Prostate gland (tissue), 2 donors: ENCODE data around the gene USP47.

Experiments used
- POLR2A ChIP-seq: fragments of 450-650 bp; IDR thresholded peaks from one replicate; pipeline ENCODE4 v1.6.1; 2016; ENCODE audit warnings: antibody characterized with exemption, mild to moderate bottlenecking
- POLR2AphosphoS5 ChIP-seq: sonication (generic); formaldehyde crosslinking; IDR thresholded peaks from one replicate; pipeline ENCODE4 v1.6.1; 2017; ENCODE audit warnings: antibody characterized with exemption
- TF ChIP-seq, protein P1 (sequence below), 4 experiments: fragments of 200-600 bp in 2 of 4; fragments of 450-650 bp in 2 of 4; sonication (generic) in 2 of 4; IDR thresholded peaks; 1 replicate in 3 of 4; 2 replicates in 1 of 4; pipeline ENCODE4 v1.5.1; 2016 to 2019; ENCODE audit warnings: antibody characterized with exemption in 4 of 4, mild to moderate bottlenecking in 2 of 4, moderate library complexity in 2 of 4

DNA sequence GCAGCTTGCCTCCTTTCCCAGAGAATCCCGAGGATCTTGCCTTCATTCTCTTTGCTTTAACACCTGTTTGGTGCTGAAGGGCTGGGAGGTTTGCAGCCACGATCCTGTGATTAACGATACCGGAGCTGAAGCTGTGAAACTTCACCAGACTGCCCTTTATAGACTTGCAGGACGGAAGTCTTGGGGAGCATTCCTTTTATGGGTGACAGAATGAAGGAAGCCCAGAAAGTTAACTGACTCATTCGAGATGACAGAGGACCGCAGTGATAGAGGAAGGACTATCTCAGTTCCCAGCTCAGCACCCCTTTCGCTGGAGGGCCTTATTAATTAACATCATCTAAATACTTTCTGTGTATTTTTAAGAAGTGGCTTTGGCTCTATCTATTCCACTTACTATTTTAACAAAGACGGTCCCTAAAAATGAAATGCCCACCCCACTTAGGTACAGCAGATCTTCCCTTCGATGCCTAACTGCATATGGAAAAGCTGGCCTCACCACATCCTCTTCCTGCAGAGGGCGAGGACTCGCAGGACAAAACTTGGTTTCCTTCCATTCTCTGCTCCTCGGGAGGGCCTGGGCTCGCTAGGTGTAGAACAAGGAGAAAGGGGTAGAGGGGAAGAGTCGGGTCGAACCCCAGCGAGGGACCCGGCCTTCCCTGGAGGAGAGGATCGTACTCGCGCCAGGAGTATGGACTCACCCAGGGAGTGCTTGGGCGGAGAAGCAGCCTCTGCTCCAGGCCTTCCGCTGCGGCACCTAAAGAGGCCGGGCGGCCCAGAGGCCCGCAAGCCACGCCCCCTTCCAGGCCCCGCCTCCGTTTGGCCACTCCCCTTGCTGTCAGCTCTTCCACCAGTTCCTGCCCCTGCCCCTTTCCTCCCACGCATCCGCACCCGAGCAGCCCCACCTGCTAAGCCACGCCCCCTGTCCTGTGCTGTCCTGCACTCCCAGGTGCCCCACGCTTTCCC, 30.7 kb upstream of the USP47 start:
- TF ChIP-seq, protein P1, sequence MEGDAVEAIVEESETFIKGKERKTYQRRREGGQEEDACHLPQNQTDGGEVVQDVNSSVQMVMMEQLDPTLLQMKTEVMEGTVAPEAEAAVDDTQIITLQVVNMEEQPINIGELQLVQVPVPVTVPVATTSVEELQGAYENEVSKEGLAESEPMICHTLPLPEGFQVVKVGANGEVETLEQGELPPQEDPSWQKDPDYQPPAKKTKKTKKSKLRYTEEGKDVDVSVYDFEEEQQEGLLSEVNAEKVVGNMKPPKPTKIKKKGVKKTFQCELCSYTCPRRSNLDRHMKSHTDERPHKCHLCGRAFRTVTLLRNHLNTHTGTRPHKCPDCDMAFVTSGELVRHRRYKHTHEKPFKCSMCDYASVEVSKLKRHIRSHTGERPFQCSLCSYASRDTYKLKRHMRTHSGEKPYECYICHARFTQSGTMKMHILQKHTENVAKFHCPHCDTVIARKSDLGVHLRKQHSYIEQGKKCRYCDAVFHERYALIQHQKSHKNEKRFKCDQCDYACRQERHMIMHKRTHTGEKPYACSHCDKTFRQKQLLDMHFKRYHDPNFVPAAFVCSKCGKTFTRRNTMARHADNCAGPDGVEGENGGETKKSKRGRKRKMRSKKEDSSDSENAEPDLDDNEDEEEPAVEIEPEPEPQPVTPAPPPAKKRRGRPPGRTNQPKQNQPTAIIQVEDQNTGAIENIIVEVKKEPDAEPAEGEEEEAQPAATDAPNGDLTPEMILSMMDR (IDR thresholded peaks at IDR 0.05) = no peak
- no peak for TF ChIP-seq POLR2AphosphoS5
- no peak for TF ChIP-seq POLR2A
